ENCODE measurements around the gene NCBP1. TPM values are rescaled to one million over a fixed set of nuclear protein-coding genes. Genes with fewer than 3 reads are reported as not detected.

Gene NCBP1
- total and polyA plus RNA-seq, 12 donors, result 6.6 to 20.4 (median 15.2) TPM

DNA sequence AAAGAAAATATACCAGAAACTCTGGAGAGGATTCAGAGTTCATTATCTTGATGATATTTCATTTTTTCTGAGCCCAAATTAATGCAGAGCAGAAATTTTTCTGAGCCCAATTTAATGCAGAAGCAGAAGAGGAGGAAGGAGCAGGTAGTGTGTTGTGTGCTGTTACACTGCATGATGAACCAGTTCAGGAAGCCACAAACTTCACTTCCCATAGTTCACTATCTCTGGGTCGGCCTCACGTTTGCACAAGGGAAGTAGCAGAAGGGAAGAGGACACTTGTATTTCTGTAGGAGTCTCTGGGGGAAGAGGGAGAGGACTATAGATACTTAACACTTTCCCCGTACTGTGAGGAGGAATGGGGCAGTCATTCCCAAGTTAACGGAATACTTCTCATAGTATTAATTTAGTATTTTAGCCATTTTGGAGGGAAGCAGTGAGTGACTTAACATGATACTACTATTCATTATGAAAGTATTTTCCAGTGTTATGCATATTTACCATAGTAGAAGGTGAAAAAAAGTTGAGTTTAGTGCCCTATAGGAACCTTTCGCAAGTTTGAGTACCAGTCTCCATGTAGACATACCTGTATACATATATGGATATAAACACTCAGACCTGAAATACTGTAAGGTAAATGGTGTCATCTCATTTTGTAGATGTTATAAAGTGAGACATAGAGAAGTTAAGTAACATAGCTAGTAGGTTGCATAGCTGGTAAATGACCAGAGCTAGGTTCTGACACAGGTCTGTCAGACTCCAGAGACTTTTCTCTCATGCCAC is 33.5 kb downstream of the NCBP1 start:
- intact Hi-C loops (cut with DNase I), result no loop called here
- Histone ChIP-seq H3K36me3 (peaks cover 0 to 100% (median 88%) of the 10 kb centered on the region in 9 donors), H3K27ac (no peak overlapping the region), H3K4me3 (no peak overlapping the region), H3K27me3 (no peaks in the 10 kb centered on the region), H3K4me1 (peaks cover 0 to 10% (median 0%) of the 10 kb centered on the region in 9 donors), H3K9me3 (no peaks in the 10 kb centered on the region)
- DNase-seq (no peak), ATAC-seq (peak in 1 of 8 donors; percentile 24)
- WGBS, 2 donors, result 78 to 79% methylated on average over 5 of the region's 5 CpGs
- no peak for TF ChIP-seq CTCF (IDR thresholded peaks at IDR 0.05)

GRCh38 chr9:97668485-97668884 is 34.9 kb downstream of the NCBP1 start:
- H3K4me3 ChIP-seq, result no peak overlapping the region
- no peaks in the 10 kb centered on the region for H3K27me3 ChIP-seq
- ATAC-seq (no peak), DNase-seq (no peak)
- no peak overlapping the region for H3K27ac ChIP-seq
- intact Hi-C loops (cut with DNase I), result no loop called here
- H3K9me3 ChIP-seq, result no peaks in the 10 kb centered on the region
- peaks cover 0 to 10% (median 0%) of the 10 kb centered on the region in 9 donors for H3K4me1 ChIP-seq
- peaks cover 0 to 100% (median 90%) of the 10 kb centered on the region in 9 donors for H3K36me3 ChIP-seq
- 96% methylated on average over 3 of the region's 3 CpGs for WGBS, 2 donors
- TF ChIP-seq CTCF (IDR thresholded peaks at IDR 0.05), result no peak

GRCh38 chr9:97670586-97670985 is 37.0 kb downstream of the NCBP1 start:
- intact Hi-C loops (cut with DNase I), result no loop called here
- peaks cover 0 to 10% (median 0%) of the 10 kb centered on the region in 9 donors for H3K4me1 ChIP-seq
- peaks cover 0 to 100% (median 85%) of the 10 kb centered on the region in 9 donors for H3K36me3 ChIP-seq
- DNase-seq, result no peak
- no peaks in the 10 kb centered on the region for H3K9me3 ChIP-seq
- no peak for TF ChIP-seq CTCF (IDR thresholded peaks at IDR 0.05)
- WGBS, 2 donors, result 81% methylated on average over 3 of the region's 3 CpGs
- no peak overlapping the region for H3K27ac ChIP-seq
- no peak for ATAC-seq
- no peak overlapping the region for H3K4me3 ChIP-seq
- H3K27me3 ChIP-seq, result no peaks in the 10 kb centered on the region

- no peak overlapping the region for H3K27ac ChIP-seq
- no peak for DNase-seq
- TF ChIP-seq CTCF (IDR thresholded peaks at IDR 0.05), result no peak
- peaks cover 0 to 12% (median 0%) of the 10 kb centered on the region in 9 donors for H3K4me1 ChIP-seq
- no peak overlapping the region for H3K4me3 ChIP-seq
- intact Hi-C loops (cut with DNase I), result no loop called here
- 92 to 95% methylated on average over 3 of the region's 3 CpGs for WGBS, 2 donors
- no peaks in the 10 kb centered on the region for H3K9me3 ChIP-seq
- no peak for ATAC-seq
- H3K27me3 ChIP-seq, result no peaks in the 10 kb centered on the region
- H3K36me3 ChIP-seq, result peaks cover 0 to 100% (median 82%) of the 10 kb centered on the region in 9 donors
Observed at GRCh38 chr9:97672403-97672802, 38.8 kb downstream of the NCBP1 start.

Measured in heart right ventricle (tissue), 16 donors.